GM21515 (cell line): ENCODE measurements around the gene GGN.
"Not testable (repeated sequence)": the region's sequence is repeated elsewhere in the genome, so short reads cannot be mapped to it uniquely, and the experiment has no call there.

Experiments
- ATAC-seq: cut with Tn5 transposase; IDR thresholded peaks from one replicate; pipeline ENCODE4 v1.9.1; 2021; ENCODE audit not compliant: unreplicated experiment

Gene GGN

GRCh38 chr19:38387550-38388348, at the start of gene GGN:
Gene GGN (minus strand): TSS chr19:38388034. CDS start chr19:38387261, 773 bp downstream.
- no peak for ATAC-seq

GRCh38 chr19:38437295-38437694, 49.5 kb upstream of the GGN start:
- no peak for ATAC-seq

- ATAC-seq, result no peak
Observed at GRCh38 chr19:38434549-38435051, 46.8 kb upstream of the GGN start.

GRCh38 chr19:38433268-38433733, 45.5 kb upstream of the GGN start, which contains the start of gene RYR1:
Gene RYR1 (plus strand): TSS chr19:38433691. CDS start chr19:38433830, 139 bp downstream.
- ATAC-seq, result no peak

- no peak for ATAC-seq
Observed at GRCh38 chr19:38430931-38431330, 43.1 kb upstream of the GGN start.

- ATAC-seq, result no peak
Observed at GRCh38 chr19:38429811-38430156, 42.0 kb upstream of the GGN start.

GRCh38 chr19:38429055-38429810, 41.4 kb upstream of the GGN start:
- no peak for ATAC-seq

- not testable (repeated sequence) for ATAC-seq
Observed at GRCh38 chr19:38427035-38427677, 39.3 kb upstream of the GGN start.

GRCh38 chr19:38425810-38426466, 38.1 kb upstream of the GGN start, which contains the start of gene RASGRP4:
Gene RASGRP4 (minus strand): TSS chr19:38426219. CDS start chr19:38426091, 128 bp downstream.
- no peak for ATAC-seq

GRCh38 chr19:38425222-38425809, 37.5 kb upstream of the GGN start:
- ATAC-seq, result no peak

GRCh38 chr19:38424272-38424671, 36.4 kb upstream of the GGN start:
- ATAC-seq, result no peak

GRCh38 chr19:38422438-38422837, 34.6 kb upstream of the GGN start:
- no peak for ATAC-seq

GRCh38 chr19:38421856-38422255, 34.0 kb upstream of the GGN start:
- no peak for ATAC-seq

- ATAC-seq, result no peak
Observed at GRCh38 chr19:38420935-38421334, 33.1 kb upstream of the GGN start.

GRCh38 chr19:38417544-38418506, 30.0 kb upstream of the GGN start:
- ATAC-seq, result no peak

GRCh38 chr19:38417146-38417543, 29.3 kb upstream of the GGN start:
- ATAC-seq, result no peak

- ATAC-seq, result no peak
Observed at GRCh38 chr19:38413416-38413815, 25.6 kb upstream of the GGN start.

GRCh38 chr19:38412961-38413360, 25.1 kb upstream of the GGN start:
- no peak for ATAC-seq

GRCh38 chr19:38412491-38412890, 24.7 kb upstream of the GGN start:
- no peak for ATAC-seq
